Fibroblast of peridontal ligament (primary cell): ENCODE data around the gene OOSP3.
"Not testable (repeated sequence)": the region's sequence is repeated elsewhere in the genome, so short reads cannot be mapped to it uniquely, and the experiment has no call there.

Experiments
- DNase-seq: peaks from one replicate; pipeline ENCODE4 v3.0.0-alpha.2; 2010; ENCODE audit errors: extremely low read depth

Gene OOSP3

GRCh38 chr11:59875856-59876519, 2.6 kb upstream of the OOSP3 start:
- DNase-seq: no peak

GRCh38 chr11:59877325-59877724, 1.3 kb upstream of the OOSP3 start:
- DNase-seq: no peak

DNA sequence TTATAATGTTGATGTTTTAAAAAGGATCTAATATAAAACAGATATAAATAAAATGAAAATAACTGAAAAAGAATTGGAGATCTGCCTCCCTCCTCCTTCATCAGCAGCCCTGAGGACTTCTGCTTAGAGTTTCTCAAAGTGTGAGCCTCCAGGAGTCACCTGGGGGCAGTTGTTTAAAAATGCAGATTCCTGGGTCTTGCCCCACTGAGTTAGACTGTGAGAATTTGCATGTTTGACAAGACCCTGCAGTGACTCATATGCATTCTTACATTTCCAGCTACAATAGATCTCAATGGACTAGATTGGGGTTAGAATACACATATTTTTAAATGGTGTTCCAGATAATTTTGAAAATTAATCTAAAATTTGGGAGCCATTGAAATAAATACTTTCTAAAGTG, 798 bp upstream of the OOSP3 start:
- DNase-seq: no peak

GRCh38 chr11:59879567-59879966, 985 bp downstream of the OOSP3 start:
- DNase-seq: no peak

DNA sequence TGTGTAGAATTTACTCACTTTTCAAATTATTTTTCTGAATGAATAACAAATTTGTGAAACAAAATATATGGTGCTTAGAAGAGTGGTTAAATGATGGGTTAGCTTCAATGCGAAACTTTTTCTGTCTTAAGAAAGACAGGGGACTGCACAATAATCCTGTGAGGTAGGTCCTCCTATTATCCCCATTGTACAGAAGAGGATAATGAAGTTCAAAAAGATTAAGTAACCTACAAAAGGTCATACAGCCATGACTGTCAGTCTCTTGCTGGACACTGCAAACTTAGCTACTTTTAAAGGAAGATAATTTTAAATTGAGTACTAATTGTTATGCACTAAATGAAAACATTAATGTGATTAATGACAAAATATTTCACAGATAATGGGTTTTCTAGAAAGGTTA, 5.0 kb downstream of the OOSP3 start:
- no peak for DNase-seq

- not testable (repeated sequence) for DNase-seq
Observed at GRCh38 chr11:59887156-59887555, 8.6 kb downstream of the OOSP3 start.

- DNase-seq: no peak
Observed at GRCh38 chr11:59891781-59892181, 13.2 kb downstream of the OOSP3 start.

DNA sequence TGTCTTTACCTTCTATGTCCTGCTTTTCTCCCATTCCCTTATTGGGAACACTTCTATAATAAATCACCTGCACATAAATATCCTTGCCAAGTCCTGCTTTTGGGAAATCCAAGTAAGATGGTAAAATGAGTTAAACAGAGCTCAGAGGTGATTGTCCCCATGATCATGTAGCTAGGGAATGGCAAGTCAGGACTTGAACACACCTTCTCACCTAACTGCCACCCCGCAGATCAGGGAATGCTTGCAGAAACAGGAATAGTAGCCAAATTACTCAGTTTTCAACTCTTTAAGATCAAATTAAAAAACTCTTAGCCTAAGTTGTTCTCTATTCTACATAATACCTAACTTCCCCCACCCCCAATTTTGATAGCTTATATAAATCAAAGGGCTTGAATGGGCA, 16.0 kb downstream of the OOSP3 start:
- no peak for DNase-seq

DNA sequence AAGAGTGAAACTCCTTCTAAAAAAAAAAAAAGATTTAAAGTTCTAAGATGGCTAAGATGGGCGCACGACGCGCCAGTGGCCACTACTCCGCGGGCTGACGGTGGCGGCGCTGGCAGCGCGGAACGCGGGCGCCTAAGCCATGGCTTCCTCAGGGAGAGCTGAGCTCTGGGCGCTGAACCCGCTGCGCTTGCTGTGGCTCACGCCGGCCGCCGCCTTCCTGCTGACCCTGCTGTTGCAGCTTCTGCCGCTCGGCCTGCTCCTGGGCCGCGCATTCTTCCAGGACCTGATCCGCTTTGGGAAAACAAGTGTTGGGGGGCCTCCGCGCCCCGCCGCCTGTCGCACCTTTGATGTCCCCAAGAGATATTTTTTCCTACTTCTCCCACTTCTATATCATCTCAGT, 19.5 kb downstream of the OOSP3 start:
- DNase-seq: no peak

DNA sequence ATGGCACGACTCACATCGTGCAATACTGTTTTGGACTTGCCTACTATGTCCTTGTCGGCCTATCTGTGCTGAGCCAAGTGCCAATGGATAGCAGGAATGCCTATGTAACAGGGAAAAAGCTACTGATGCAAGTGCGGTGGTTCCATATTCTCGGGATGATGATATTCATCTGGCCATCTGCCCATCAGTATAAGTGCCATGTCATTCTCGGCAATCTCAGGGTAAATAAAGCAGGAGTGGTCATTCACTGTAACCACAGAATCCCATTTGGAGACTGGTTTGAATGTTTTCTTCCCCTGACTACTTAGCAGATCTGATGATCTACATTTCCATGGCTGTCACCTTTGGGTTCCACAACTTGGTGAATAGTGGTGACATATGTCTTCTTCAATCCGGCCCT, 20.1 kb downstream of the OOSP3 start:
- no peak for DNase-seq

DNA sequence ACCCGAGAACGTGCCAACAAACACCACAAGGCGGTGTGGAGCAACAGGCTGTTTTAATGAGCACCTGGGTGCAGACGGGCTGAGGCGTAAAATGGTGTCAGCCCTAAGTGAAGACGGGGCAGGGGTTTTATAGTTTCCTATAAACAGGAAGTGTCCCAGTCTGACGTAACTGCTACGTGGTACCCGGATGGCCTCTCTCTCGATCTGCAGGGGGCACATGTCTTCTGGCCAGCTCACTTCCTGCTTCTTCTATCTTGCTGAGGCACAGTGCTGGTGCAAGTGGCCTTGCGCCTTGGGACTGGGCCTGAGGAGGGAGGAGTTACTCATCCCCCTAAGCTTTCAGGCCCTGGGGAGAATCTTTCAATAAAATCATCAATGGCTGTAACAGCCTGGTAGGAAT, 20.9 kb downstream of the OOSP3 start:
- no peak for DNase-seq

GRCh38 chr11:59900366-59901126, 22.0 kb downstream of the OOSP3 start:
- no peak for DNase-seq

GRCh38 chr11:59901306-59901705, 22.7 kb downstream of the OOSP3 start:
- DNase-seq: no peak

- DNase-seq: not testable (repeated sequence)
Observed at GRCh38 chr11:59903569-59903968, 25.0 kb downstream of the OOSP3 start.

DNA sequence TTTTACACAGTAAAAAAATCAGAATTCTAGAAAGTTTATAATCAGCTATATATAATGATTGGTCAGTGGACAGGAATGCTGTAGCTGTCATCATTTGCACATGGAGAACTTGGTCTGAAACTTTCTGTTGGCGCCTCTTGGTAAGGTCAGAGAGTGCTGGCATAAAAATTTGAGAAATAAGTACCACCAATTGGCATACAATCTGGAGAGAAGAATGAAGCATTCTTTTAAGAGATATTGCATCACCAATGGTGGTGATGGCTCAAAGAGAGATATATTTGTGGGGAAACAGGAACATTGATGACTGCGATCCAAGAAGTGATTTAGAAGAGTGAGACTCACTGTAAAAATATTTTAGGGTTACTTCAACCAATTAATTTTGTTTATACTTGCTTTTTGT, 39.9 kb downstream of the OOSP3 start:
- no peak for DNase-seq

GRCh38 chr11:59918987-59919589, 40.5 kb downstream of the OOSP3 start:
- DNase-seq: peak; percentile 19

- DNase-seq: no peak
Observed at GRCh38 chr11:59923813-59924212, 45.2 kb downstream of the OOSP3 start.

DNA sequence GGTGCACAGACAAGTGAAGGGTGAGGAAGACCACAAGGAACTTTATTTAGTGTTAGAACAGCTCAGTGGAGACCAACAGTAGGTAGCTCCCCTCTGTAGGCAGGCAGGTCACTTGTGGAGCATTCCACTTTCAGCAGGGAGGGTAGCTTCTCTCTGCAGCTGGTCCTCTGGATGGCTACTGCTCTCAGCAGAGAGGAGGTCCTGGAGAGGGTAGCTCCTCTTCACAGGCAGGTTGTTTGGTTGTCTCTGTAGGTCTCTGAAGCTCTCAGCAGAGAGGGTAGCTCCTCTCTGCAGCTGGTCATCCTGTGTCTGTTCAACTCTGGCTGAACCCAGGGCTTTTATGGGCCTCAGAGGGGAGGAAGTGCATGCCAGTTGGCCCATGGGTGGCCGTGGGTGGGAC, 53.1 kb downstream of the OOSP3 start:
- DNase-seq: no peak

- DNase-seq: no peak
Observed at GRCh38 chr11:59938132-59938531, 59.5 kb downstream of the OOSP3 start, which contains the start of gene OOSP1. OOSP1 (plus strand) TSS chr11:59938432; CDS start chr11:59938455, 23 bp downstream.

GRCh38 chr11:59938718-59939117, 60.1 kb downstream of the OOSP3 start:
- DNase-seq: no peak

DNA sequence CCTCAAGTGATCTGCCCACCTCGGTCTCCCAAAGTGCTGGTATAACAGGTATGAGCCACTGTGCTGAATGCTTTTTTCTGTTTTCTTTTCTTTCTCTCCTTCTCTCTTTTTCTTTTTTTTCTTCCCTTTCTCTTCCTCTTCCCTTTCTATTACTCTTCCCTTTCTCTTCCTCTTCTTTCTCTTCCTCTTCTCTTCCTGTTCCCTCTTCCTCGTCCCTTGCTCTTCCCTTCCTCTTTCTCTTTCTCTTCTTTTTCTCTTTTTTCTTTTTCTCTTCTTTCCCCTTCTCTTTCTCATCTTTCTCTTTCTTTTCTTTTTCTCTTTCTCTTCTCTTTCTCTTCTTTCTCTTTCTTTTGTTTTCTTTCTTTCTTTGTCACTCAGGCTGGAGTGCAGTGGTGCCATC, 60.9 kb downstream of the OOSP3 start:
- no peak for DNase-seq

GRCh38 chr11:59941091-59941490, 62.5 kb downstream of the OOSP3 start:
- DNase-seq: no peak
